D721Med (cell line): ENCODE data around the gene AFAP1L1.

Experiments used
- DNase-seq: peaks from one replicate; pipeline ENCODE4 v3.0.0; 2011; ENCODE audit warnings: low spot score; ENCODE audit not compliant: insufficient read length
- FAIRE-seq: peaks from 2 replicates; lab custom pipeline; 2011; peaks lifted over from hg19 to GRCh38; lab: Jason Lieb, UNC
- TF ChIP-seq, protein P1 (sequence below): IDR thresholded peaks from 2 replicates; pipeline ENCODE4 v1.5.1; 2012; ENCODE audit warnings: mild to moderate bottlenecking, control low read depth; ENCODE audit not compliant: insufficient read depth; ENCODE audit errors: missing control alignments

Gene AFAP1L1

GRCh38 chr5:149271716-149272563 is at the start of gene AFAP1L1:
Gene AFAP1L1 (plus strand): TSS chr5:149271859. CDS start chr5:149271969, 110 bp downstream.
- DNase-seq (peak; percentile 27), FAIRE-seq (no peak)
- TF ChIP-seq, protein P1, sequence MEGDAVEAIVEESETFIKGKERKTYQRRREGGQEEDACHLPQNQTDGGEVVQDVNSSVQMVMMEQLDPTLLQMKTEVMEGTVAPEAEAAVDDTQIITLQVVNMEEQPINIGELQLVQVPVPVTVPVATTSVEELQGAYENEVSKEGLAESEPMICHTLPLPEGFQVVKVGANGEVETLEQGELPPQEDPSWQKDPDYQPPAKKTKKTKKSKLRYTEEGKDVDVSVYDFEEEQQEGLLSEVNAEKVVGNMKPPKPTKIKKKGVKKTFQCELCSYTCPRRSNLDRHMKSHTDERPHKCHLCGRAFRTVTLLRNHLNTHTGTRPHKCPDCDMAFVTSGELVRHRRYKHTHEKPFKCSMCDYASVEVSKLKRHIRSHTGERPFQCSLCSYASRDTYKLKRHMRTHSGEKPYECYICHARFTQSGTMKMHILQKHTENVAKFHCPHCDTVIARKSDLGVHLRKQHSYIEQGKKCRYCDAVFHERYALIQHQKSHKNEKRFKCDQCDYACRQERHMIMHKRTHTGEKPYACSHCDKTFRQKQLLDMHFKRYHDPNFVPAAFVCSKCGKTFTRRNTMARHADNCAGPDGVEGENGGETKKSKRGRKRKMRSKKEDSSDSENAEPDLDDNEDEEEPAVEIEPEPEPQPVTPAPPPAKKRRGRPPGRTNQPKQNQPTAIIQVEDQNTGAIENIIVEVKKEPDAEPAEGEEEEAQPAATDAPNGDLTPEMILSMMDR: no peak

GRCh38 chr5:149223081-149223848 is 48.4 kb upstream of the AFAP1L1 start:
- TF ChIP-seq, protein P1: no peak
- FAIRE-seq (no peak), DNase-seq (no peak)

DNA sequence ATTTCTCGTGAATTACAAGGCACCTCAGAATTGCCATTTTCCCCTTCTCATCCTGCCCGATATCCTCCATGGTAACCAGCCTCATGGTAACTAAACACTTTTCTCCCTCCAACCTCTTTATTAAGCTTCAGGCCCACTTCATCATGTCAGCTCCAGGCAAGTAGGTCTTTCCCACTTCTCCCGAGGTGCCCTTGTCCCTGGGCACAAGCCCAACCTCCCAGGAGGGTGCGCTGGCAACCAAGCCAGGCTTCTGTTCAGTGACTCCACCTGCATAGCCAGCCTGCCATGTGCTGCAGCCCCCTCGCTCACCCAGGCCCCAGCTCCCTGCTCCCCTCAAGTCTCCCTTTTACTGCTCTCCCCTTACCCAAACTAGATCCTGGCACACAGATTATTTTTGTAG is 47.4 kb upstream of the AFAP1L1 start:
- DNase-seq (no peak), FAIRE-seq (no peak)
- TF ChIP-seq, protein P1: no peak

DNA sequence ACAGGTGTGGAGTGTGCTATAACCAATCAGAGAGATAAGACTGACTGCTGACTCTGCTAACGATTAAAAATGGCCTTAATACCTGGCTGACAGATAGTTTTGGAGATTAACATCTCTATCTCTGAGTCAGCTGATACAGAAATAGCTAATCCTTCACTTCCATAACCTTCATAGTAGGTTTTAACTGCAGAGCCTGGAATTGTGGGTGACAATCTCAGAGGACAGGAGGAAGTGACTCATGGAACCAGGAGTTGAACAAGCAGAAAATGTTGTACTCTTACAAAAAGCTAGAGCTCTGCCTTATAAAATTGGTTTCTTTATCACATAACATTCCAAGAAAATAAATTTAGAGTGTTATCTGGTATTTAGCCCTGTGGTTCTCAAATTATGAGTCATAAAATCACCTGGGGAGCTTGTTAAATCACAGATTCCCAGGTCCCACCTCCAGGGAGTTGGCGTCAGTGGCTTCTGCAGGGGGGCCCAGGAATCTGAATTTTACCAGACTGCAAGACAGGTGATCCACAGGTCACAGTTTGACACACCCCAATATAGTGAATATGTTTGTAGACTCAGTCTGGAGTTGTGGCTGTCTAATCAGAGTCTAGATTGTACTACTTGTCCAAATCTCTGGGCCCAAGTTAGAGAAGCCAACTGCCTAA is 44.4 kb upstream of the AFAP1L1 start:
- TF ChIP-seq, protein P1: no peak
- no peak for DNase-seq
- no peak for FAIRE-seq

DNA sequence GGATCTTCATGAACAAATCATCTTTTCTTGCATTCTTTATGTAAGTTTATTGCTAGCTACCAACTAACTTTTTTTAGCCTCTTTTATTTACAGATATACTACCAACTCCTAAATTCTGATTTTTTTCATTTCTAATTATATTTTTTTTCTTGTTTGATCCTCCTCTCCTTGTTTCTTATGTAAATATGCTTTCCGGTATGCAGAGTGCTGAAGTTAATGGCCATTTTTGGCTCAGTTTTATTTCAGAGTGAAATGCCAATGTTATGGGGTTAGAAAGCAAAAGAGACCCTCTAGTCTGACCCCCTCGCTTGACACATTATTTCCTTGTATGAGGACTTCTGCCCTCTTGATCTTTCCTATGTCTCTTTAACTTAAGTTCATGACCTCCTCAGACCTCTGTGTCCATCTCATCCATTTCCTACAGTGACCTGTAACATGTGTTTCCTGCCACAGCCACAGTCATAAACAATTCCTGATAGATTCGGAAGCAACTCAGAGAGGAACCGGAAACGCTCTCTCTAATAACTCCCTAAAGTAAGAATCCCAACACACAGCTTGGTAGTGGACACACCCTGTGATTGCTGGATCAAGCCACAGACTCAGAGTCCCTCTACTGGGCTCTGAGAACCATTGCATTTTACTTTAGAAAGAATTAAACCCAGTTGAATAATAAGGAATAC is 42.9 kb upstream of the AFAP1L1 start:
- FAIRE-seq: no peak
- DNase-seq: no peak
- TF ChIP-seq, protein P1: peak; percentile 23

DNA sequence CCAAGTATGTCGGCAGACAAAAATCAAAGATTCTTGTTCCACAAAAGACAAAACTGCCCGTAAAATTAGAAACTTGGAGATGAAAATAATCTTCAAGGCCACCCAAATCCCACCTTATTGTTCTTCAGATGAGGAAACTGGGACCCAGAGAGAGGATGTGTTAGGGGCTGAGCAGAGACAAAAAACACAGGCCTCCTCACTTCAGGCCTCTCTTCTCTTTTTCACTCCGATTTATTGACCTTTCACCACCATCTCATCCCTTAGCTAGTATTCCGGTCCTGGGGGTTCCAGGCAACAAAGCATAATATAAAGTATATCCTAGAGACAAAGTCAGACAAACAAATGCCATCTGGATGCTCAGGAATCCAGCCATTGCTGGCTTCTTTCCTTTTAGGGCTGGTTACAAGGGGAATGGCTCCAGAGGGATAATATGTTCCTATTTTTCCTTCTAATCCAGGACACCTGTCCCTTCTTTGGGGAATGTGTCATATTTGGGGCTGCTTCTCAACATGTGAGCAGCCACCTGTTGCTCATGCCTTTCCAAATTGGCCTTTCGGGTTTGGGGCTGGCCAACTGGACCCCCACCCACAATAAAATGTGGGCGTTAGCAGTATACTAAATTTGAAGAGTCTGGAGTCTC is 42.2 kb upstream of the AFAP1L1 start:
- TF ChIP-seq, protein P1: no peak

More for the DNA sequence above, 42.2 kb upstream of the AFAP1L1 start:
- FAIRE-seq (no peak), DNase-seq (no peak)
